Activated CD4-positive, alpha-beta T cell treated with anti-CD3 and anti-CD28 coated beads, Interleukin-2, amount 10 ng/mL, durations not matched to agents 24 days and 14 days (primary cell): ENCODE results near the gene COPS6. TPM values are rescaled to one million over a fixed set of nuclear protein-coding genes. Genes with fewer than 3 reads are reported as not detected.

Experiments used
- DNase-seq: peaks from one replicate; pipeline ENCODE4 v3.0.0; 2022
- H3K27ac Mint-ChIP-seq: one replicate; pipeline ENCODE4 v1.8.0; 2022; ENCODE audit warnings: mild to moderate bottlenecking, mixed read lengths
- H3K27me3 Mint-ChIP-seq: one replicate; pipeline ENCODE4 v1.8.0; 2022; ENCODE audit warnings: mixed read lengths
- H3K36me3 Mint-ChIP-seq: one replicate; pipeline ENCODE4 v1.8.0; 2022; ENCODE audit warnings: low read depth, mild to moderate bottlenecking, mixed read lengths
- H3K4me1 Mint-ChIP-seq: one replicate; pipeline ENCODE4 v1.8.0; 2021; ENCODE audit warnings: mixed read lengths
- H3K4me3 Mint-ChIP-seq: one replicate; pipeline ENCODE4 v1.8.0; 2022; ENCODE audit warnings: mild to moderate bottlenecking, moderate library complexity, mixed read lengths
- H3K9me3 Mint-ChIP-seq: one replicate; pipeline ENCODE4 v1.8.0; 2021; ENCODE audit warnings: mixed read lengths
- intact Hi-C: fragments of 100-400 bp; cut with micrococcal nuclease; formaldehyde crosslinking; loops from one replicate; pipeline ENCODE4 v1.15.1; 2023
- total RNA-seq: library from RNA; stranded (reverse); gene quantifications from 2 replicates; pipeline ENCODE4 v1.2.3, GENCODE V29; 2022

COPS6 gene
- 109 and 114 TPM in 2 replicates for total RNA-seq

- no peaks in the 10 kb centered on the region for H3K9me3 Mint-ChIP-seq
- intact Hi-C loops, result loop anchor here (1.0 to 10.0 kb wide), 4 partner anchors 8 to 534 kb away; partner anchors contain the start of genes AP4M1, FAM200A, MBLAC1 and MCM7
- peaks cover 29% of the 10 kb centered on the region for H3K4me1 Mint-ChIP-seq
- H3K4me3 Mint-ChIP-seq, result peak within 1 kb of the TSS; percentile 86
- peak within 1 kb of the TSS; percentile 94 for H3K27ac Mint-ChIP-seq
- peaks cover 7% of the 10 kb centered on the region for H3K27me3 Mint-ChIP-seq
- peaks cover 38% of the 10 kb centered on the region for H3K36me3 Mint-ChIP-seq
- peak; percentile 97 for DNase-seq
Observed at GRCh38 chr7:100088621-100089457, at the start of gene COPS6. COPS6 (plus strand) TSS chr7:100088969; CDS start chr7:100088991, 22 bp downstream.

- Mint-ChIP-seq H3K27ac (no peak overlapping the region), H3K36me3 (peaks cover 24% of the 10 kb centered on the region), H3K4me1 (peaks cover 14% of the 10 kb centered on the region), H3K27me3 (no peaks in the 10 kb centered on the region), H3K4me3 (no peak overlapping the region), H3K9me3 (no peaks in the 10 kb centered on the region)
- intact Hi-C loops, result no loop called here
- no peak for DNase-seq
Observed at GRCh38 chr7:100040575-100040974, 48.2 kb upstream of the COPS6 start.

GRCh38 chr7:100044718-100045117 is 44.1 kb upstream of the COPS6 start:
- intact Hi-C loops, result loop anchor here (5.0 kb wide), 1 partner anchor 38 kb away; the partner anchor contains the start of gene ZNF3
- H3K27me3 Mint-ChIP-seq, result peaks cover 3% of the 10 kb centered on the region
- no peaks in the 10 kb centered on the region for H3K9me3 Mint-ChIP-seq
- peaks cover 14% of the 10 kb centered on the region for H3K4me1 Mint-ChIP-seq
- peaks cover 4% of the 10 kb centered on the region for H3K36me3 Mint-ChIP-seq
- H3K27ac Mint-ChIP-seq, result no peak overlapping the region
- H3K4me3 Mint-ChIP-seq, result no peak overlapping the region
- peak; percentile 61 for DNase-seq

- peak overlapping the region; percentile 32 for H3K27ac Mint-ChIP-seq
- intact Hi-C loops, result loop anchor here (5.0 kb wide), 1 partner anchor 34 kb away; the partner anchor contains the start of gene ZNF3
- H3K4me3 Mint-ChIP-seq, result peak overlapping the region; percentile 62
- DNase-seq, result no peak
- peaks cover 3% of the 10 kb centered on the region for H3K27me3 Mint-ChIP-seq
- peaks cover 4% of the 10 kb centered on the region for H3K36me3 Mint-ChIP-seq
- peaks cover 13% of the 10 kb centered on the region for H3K4me1 Mint-ChIP-seq
- no peaks in the 10 kb centered on the region for H3K9me3 Mint-ChIP-seq
Observed at GRCh38 chr7:100048680-100049079, 40.1 kb upstream of the COPS6 start.

GRCh38 chr7:100049441-100050291 is 39.1 kb upstream of the COPS6 start, which contains the start of gene ZSCAN21:
ZSCAN21 (plus strand) TSS chr7:100049774; CDS start chr7:100057007, 7,233 bp downstream.
- Mint-ChIP-seq H3K27ac (peak within 1 kb of the TSS; percentile 93), H3K9me3 (no peaks in the 10 kb centered on the region), H3K4me3 (peak within 1 kb of the TSS; percentile 94), H3K36me3 (peaks cover 2% of the 10 kb centered on the region), H3K27me3 (peaks cover 3% of the 10 kb centered on the region), H3K4me1 (peaks cover 12% of the 10 kb centered on the region)
- intact Hi-C loops, result loop anchor here (5.0 kb wide), 3 partner anchors 32 to 72 kb away; partner anchors contain the start of genes AZGP1, ZKSCAN1 and ZNF3
- DNase-seq, result peak; percentile 95

- H3K4me1 Mint-ChIP-seq, result peaks cover 10% of the 10 kb centered on the region
- peak overlapping the region; percentile 53 for H3K4me3 Mint-ChIP-seq
- H3K27ac Mint-ChIP-seq, result no peak overlapping the region
- H3K9me3 Mint-ChIP-seq, result no peaks in the 10 kb centered on the region
- intact Hi-C loops, result loop anchor here (2.0 to 5.0 kb wide), 3 partner anchors 34 to 74 kb away; partner anchors contain the start of genes AZGP1 and ZKSCAN1
- H3K36me3 Mint-ChIP-seq, result peaks cover 2% of the 10 kb centered on the region
- DNase-seq, result no peak
- peaks cover under 1% of the 10 kb centered on the region for H3K27me3 Mint-ChIP-seq
Observed at GRCh38 chr7:100051611-100052010, 37.2 kb upstream of the COPS6 start.

GRCh38 chr7:100053215-100053614 is 35.6 kb upstream of the COPS6 start:
- no peaks in the 10 kb centered on the region for H3K27me3 Mint-ChIP-seq
- no peak overlapping the region for H3K4me3 Mint-ChIP-seq
- peaks cover 14% of the 10 kb centered on the region for H3K36me3 Mint-ChIP-seq
- H3K9me3 Mint-ChIP-seq, result no peaks in the 10 kb centered on the region
- DNase-seq, result peak; percentile 81
- intact Hi-C loops, result loop anchor here (2.0 to 5.0 kb wide), 3 partner anchors 36 to 76 kb away; partner anchors contain the start of genes AZGP1 and ZKSCAN1
- H3K27ac Mint-ChIP-seq, result no peak overlapping the region
- peaks cover 10% of the 10 kb centered on the region for H3K4me1 Mint-ChIP-seq

GRCh38 chr7:100057006-100057405 is 31.8 kb upstream of the COPS6 start:
- no peak for DNase-seq
- Mint-ChIP-seq H3K9me3 (no peaks in the 10 kb centered on the region), H3K27me3 (no peaks in the 10 kb centered on the region), H3K4me1 (no peaks in the 10 kb centered on the region), H3K36me3 (peaks cover 32% of the 10 kb centered on the region), H3K4me3 (no peak overlapping the region), H3K27ac (peak overlapping the region; percentile 36)
- intact Hi-C loops, result no loop called here

- Mint-ChIP-seq H3K27me3 (no peaks in the 10 kb centered on the region), H3K4me3 (no peak overlapping the region), H3K4me1 (no peaks in the 10 kb centered on the region), H3K27ac (no peak overlapping the region), H3K9me3 (no peaks in the 10 kb centered on the region), H3K36me3 (peaks cover 41% of the 10 kb centered on the region)
- DNase-seq, result no peak
- intact Hi-C loops, result no loop called here
Observed at GRCh38 chr7:100059251-100059739, 29.5 kb upstream of the COPS6 start.

- no peaks in the 10 kb centered on the region for H3K27me3 Mint-ChIP-seq
- DNase-seq, result no peak
- H3K4me1 Mint-ChIP-seq, result no peaks in the 10 kb centered on the region
- H3K36me3 Mint-ChIP-seq, result peaks cover 55% of the 10 kb centered on the region
- intact Hi-C loops, result no loop called here
- H3K4me3 Mint-ChIP-seq, result no peak overlapping the region
- no peak overlapping the region for H3K27ac Mint-ChIP-seq
- H3K9me3 Mint-ChIP-seq, result no peaks in the 10 kb centered on the region
Observed at GRCh38 chr7:100061518-100062193, 27.1 kb upstream of the COPS6 start.

GRCh38 chr7:100063376-100063775 is 25.4 kb upstream of the COPS6 start:
- H3K27ac Mint-ChIP-seq, result no peak overlapping the region
- peaks cover 56% of the 10 kb centered on the region for H3K36me3 Mint-ChIP-seq

GRCh38 chr7:100064162-100064561 is 24.6 kb upstream of the COPS6 start:
- Mint-ChIP-seq H3K4me3 (no peak overlapping the region), H3K4me1 (no peaks in the 10 kb centered on the region), H3K27ac (no peak overlapping the region), H3K9me3 (peaks cover 3% of the 10 kb centered on the region), H3K27me3 (no peaks in the 10 kb centered on the region), H3K36me3 (peaks cover 52% of the 10 kb centered on the region)
- intact Hi-C loops, result no loop called here
- no peak for DNase-seq

More at GRCh38 chr7:100063376-100063775, 25.4 kb upstream of the COPS6 start:
- H3K9me3 Mint-ChIP-seq, result peaks cover 3% of the 10 kb centered on the region
- intact Hi-C loops, result no loop called here
- H3K4me1 Mint-ChIP-seq, result no peaks in the 10 kb centered on the region
- no peaks in the 10 kb centered on the region for H3K27me3 Mint-ChIP-seq
- DNase-seq, result no peak
- H3K4me3 Mint-ChIP-seq, result no peak overlapping the region
